CD4-positive, alpha-beta T cell (primary cell): ENCODE data around the gene MYT1. TPM values are rescaled to one million over a fixed set of nuclear protein-coding genes. Genes with fewer than 3 reads are reported as not detected.
"Not testable (repeated sequence)": the region's sequence is repeated elsewhere in the genome, so short reads cannot be mapped to it uniquely, and the experiment has no call there.

Source experiments
- ATAC-seq: fragments of 200-7000 bp; cut with Tn5 transposase; one replicate; pipeline ENCODE4 v1.10.0; 2022; ENCODE audit warnings: mild to moderate bottlenecking; ENCODE audit not compliant: poor library complexity
- CTCF ChIA-PET: fragments of 350-600 bp; sonication (Branson Sonifier 250); formaldehyde crosslinking; loops from one replicate; lab custom pipeline; 2021; ENCODE audit warnings: antibody characterized with exemption, inconsistent platforms; lab: Charles Lee
- POLR2A ChIA-PET: fragments of 350-600 bp; sonication (Branson Sonifier 250); formaldehyde crosslinking; loops from one replicate; lab custom pipeline; 2021; ENCODE audit warnings: antibody characterized with exemption, inconsistent platforms; lab: Charles Lee
- DNase-seq, 14 experiments: peaks; one replicate each; pipeline ENCODE4 v3.0.0-alpha.2; 2013 to 2020; ENCODE audit warnings: mixed read lengths in 2 of 14
- H3K27ac ChIP-seq, 2 donors: one replicate each; pipeline versions ENCODE4 v1.5.1 to v1.7.0; 2013; ENCODE audit warnings: low read length in 2 of 2, low read depth in 1 of 2, mild to moderate bottlenecking in 1 of 2
- H3K27me3 ChIP-seq, 2 experiments: 1 replicate in 1 of 2; 2 replicates in 1 of 2; pipeline versions ENCODE4 v1.6.1 to v1.7.0; 2013; ENCODE audit warnings: low read length in 2 of 2, control low read depth in 1 of 2, mild to moderate bottlenecking in 1 of 2, moderate library complexity in 1 of 2; ENCODE audit not compliant: insufficient read depth in 2 of 2, control insufficient read depth in 1 of 2
- H3K36me3 ChIP-seq: one replicate; pipeline ENCODE4 v1.6.1; 2013; ENCODE audit warnings: low read length, control low read depth; ENCODE audit not compliant: insufficient read depth
- H3K4me1 ChIP-seq: one replicate; pipeline ENCODE4 v1.6.1; 2013; ENCODE audit warnings: low read length, control low read depth; ENCODE audit not compliant: insufficient read depth
- H3K4me3 ChIP-seq: one replicate; pipeline ENCODE4 v1.5.1; 2013; ENCODE audit warnings: mild to moderate bottlenecking, low read length, moderate library complexity
- H3K9me3 ChIP-seq, 2 experiments: 1 replicate in 1 of 2; 2 replicates in 1 of 2; pipeline versions ENCODE4 v1.6.1 to v1.7.0; 2013; ENCODE audit warnings: low read length in 2 of 2, mild to moderate bottlenecking in 2 of 2, control low read depth in 1 of 2, moderate library complexity in 1 of 2; ENCODE audit not compliant: control insufficient read depth in 1 of 2, insufficient read depth in 1 of 2
- H3K27ac Mint-ChIP-seq: one replicate; pipeline ENCODE4 v1.8.0; 2020; ENCODE audit warnings: mixed read lengths
- H3K27me3 Mint-ChIP-seq: one replicate; pipeline ENCODE4 v1.8.0; 2021; ENCODE audit warnings: mixed read lengths
- H3K36me3 Mint-ChIP-seq: one replicate; pipeline ENCODE4 v1.8.0; 2021; ENCODE audit warnings: low read depth, mixed read lengths
- H3K4me1 Mint-ChIP-seq: one replicate; pipeline ENCODE4 v1.8.0; 2021; ENCODE audit warnings: low read depth, mixed read lengths
- H3K4me3 Mint-ChIP-seq: one replicate; pipeline ENCODE4 v1.8.0; 2020; ENCODE audit warnings: mild to moderate bottlenecking, mixed read lengths
- H3K9me3 Mint-ChIP-seq: one replicate; pipeline ENCODE4 v1.8.0; 2020; ENCODE audit warnings: mixed read lengths
- intact Hi-C, 2 experiments: fragments of 100-400 bp; cut with DNase I in 1 of 2; cut with micrococcal nuclease in 1 of 2; formaldehyde crosslinking; loops; one replicate each; pipeline versions ENCODE4 v1.15.1 to v1.9.0; 2023 to 2025; cut with DNase I, micrococcal nuclease
- total RNA-seq, 174 experiments: library from RNA in 2 of 174; stranded (reverse) in 2 of 174; gene quantifications; one replicate each; pipeline ENCODE4 v1.2.3 and lab custom pipeline; 2021 to 2026
- TF ChIP-seq, protein P1 (sequence below): fragments of 200-600 bp; IDR thresholded peaks from one replicate; pipeline ENCODE4 v1.8.0; 2022; ENCODE audit warnings: antibody characterized with exemption, mild to moderate bottlenecking

MYT1 gene
- total RNA-seq, 2 experiments from 2014 or later, result 1.0 TPM; not detected in 1

DNA sequence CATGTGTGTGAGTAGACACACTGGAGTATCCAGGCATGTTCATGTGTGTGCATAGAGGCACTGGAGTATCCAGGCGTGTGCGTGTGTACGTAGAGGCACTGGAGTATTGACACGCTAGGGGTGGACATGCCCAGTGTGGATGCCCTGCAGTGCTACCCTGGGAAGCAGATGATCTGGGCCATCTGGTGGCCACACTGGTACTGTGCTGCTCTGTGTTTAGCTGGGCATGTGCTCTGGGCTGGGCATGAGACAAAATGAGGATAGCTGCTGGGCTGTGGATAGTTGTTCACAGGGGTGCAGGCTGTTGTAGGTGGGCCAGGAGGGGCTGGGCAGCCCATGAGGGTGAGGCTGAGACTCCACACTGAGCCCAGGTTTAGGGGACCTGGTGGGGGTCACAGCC is 32.8 kb upstream of the MYT1 start:
- ChIA-PET CTCF (no interaction called here), POLR2A (no interaction called here)
- Mint-ChIP-seq H3K36me3 (no peaks in the 10 kb centered on the region), H3K9me3 (no peaks in the 10 kb centered on the region), H3K27me3 (peaks cover 41% of the 10 kb centered on the region), H3K4me1 (no peaks in the 10 kb centered on the region), H3K27ac (no peak overlapping the region), H3K4me3 (no peak overlapping the region)
- peaks cover 6 to 8% of the 10 kb centered on the region in 2 experiments for H3K27me3 ChIP-seq
- H3K4me1 ChIP-seq, result no peaks in the 10 kb centered on the region
- no peaks in the 10 kb centered on the region for H3K36me3 ChIP-seq
- intact Hi-C loops, result no loop called here
- no peaks in the 10 kb centered on the region for H3K9me3 ChIP-seq
- H3K27ac ChIP-seq, result no peak overlapping the region
- no peak overlapping the region for H3K4me3 ChIP-seq
- TF ChIP-seq, protein P1, sequence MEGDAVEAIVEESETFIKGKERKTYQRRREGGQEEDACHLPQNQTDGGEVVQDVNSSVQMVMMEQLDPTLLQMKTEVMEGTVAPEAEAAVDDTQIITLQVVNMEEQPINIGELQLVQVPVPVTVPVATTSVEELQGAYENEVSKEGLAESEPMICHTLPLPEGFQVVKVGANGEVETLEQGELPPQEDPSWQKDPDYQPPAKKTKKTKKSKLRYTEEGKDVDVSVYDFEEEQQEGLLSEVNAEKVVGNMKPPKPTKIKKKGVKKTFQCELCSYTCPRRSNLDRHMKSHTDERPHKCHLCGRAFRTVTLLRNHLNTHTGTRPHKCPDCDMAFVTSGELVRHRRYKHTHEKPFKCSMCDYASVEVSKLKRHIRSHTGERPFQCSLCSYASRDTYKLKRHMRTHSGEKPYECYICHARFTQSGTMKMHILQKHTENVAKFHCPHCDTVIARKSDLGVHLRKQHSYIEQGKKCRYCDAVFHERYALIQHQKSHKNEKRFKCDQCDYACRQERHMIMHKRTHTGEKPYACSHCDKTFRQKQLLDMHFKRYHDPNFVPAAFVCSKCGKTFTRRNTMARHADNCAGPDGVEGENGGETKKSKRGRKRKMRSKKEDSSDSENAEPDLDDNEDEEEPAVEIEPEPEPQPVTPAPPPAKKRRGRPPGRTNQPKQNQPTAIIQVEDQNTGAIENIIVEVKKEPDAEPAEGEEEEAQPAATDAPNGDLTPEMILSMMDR, result no peak
- no peak for ATAC-seq
- no peak for DNase-seq

DNA sequence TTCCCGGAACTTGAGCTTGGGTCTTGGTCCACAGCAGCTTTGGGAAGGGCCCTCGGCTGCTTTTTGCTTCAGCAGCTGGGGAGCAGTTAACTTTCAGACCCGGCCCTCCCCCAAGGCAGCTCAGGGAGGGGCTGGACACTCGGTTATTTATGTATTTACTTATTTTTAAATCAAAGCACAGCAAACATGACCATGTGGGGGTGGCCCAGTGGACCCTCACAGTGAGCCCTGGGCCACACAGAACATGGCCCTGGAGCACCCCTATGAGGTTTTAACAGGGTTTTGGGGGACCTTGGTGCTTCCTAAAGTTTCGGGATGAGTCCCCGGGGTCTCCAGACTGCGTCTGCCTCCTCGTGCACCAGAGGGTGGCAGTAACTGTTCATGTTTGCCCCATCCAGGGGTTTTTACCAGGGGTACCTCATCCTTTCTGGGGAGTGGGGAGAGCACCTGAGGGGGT is 30.3 kb upstream of the MYT1 start:
- ChIA-PET POLR2A (no interaction called here), CTCF (no interaction called here)
- H3K27me3 Mint-ChIP-seq, result peaks cover 27% of the 10 kb centered on the region

DNA sequence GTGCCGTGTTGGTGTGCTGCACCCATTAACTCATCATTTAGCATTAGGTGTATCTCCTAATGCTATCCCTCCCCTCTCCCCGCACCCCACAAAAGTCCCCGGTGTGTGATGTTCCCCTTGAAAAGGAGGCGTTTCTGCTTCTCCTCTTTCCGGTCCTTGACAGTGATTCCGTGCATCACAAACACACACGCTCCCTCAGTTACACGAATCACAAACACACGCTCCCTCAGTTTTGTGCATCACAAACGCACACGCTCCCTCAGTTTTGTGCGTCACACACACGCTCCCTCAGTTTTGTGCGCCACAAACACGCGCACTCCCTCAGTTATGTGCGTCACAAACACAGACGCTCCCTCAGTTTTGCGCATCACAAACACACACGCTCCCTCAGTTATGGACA is 29.5 kb upstream of the MYT1 start:
- H3K27ac ChIP-seq, H3K4me1 Mint-ChIP-seq, H3K36me3 Mint-ChIP-seq, H3K4me1 ChIP-seq, H3K9me3 Mint-ChIP-seq, intact Hi-C loops, H3K27ac Mint-ChIP-seq, H3K4me3 Mint-ChIP-seq, H3K27me3 ChIP-seq, ATAC-seq, CTCF ChIA-PET, H3K36me3 ChIP-seq, H3K4me3 ChIP-seq, H3K9me3 ChIP-seq, DNase-seq, POLR2A ChIA-PET: not testable (repeated sequence)
- H3K27me3 Mint-ChIP-seq, result peaks cover 19% of the 10 kb centered on the region

More for the DNA sequence above, 30.3 kb upstream of the MYT1 start:
- no peaks in the 10 kb centered on the region for H3K4me1 Mint-ChIP-seq
- no peaks in the 10 kb centered on the region for H3K9me3 Mint-ChIP-seq
- H3K4me3 Mint-ChIP-seq, result no peak overlapping the region
- peaks cover 6 to 8% of the 10 kb centered on the region in 2 experiments for H3K27me3 ChIP-seq
- no peak overlapping the region for H3K27ac Mint-ChIP-seq
- no peaks in the 10 kb centered on the region for H3K36me3 Mint-ChIP-seq
- intact Hi-C loops, result no loop called here
- TF ChIP-seq, protein P1, result no peak
- H3K4me3 ChIP-seq, result no peak overlapping the region
- no peak overlapping the region for H3K27ac ChIP-seq
- no peaks in the 10 kb centered on the region for H3K4me1 ChIP-seq
- no peaks in the 10 kb centered on the region for H3K9me3 ChIP-seq
- DNase-seq (no peak), ATAC-seq (no peak)
- no peaks in the 10 kb centered on the region for H3K36me3 ChIP-seq

DNA sequence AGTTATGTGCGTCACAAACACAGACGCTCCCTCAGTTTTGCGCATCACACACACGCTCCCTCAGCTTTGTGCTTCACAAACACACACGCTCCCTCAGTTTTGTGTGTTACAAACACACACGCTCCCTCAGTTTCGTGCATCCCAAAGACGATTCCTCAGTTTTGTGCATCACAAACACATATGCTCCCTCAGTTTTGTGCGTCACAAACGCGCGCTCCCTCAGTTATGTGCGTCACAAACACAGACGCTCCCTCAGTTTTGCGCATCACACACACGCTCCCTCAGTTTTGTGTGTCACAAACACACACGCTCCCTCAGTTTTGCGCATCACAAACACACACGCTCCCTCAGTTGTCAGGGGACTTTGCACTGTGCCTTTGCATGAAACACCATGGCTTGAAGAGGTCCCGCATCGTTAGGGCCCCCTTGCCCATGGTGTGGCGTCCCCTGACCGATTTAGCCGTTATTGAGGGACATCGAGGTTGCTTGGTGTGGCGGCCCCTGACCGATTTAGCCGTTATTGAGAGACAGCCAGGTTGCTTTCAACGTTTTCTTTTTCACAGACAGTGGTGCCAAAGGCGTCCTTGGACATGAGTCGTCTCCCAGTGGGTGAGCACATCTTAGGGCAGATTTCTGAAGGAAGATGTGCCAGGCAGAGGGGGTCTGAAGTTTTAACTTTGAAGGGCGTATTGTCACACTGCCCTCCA is 28.1 kb upstream of the MYT1 start:
- TF ChIP-seq, protein P1, result no peak
- H3K4me1 ChIP-seq, result no peaks in the 10 kb centered on the region
- no peaks in the 10 kb centered on the region for H3K9me3 ChIP-seq
- Mint-ChIP-seq H3K4me1 (no peaks in the 10 kb centered on the region), H3K9me3 (no peaks in the 10 kb centered on the region), H3K27ac (no peak overlapping the region), H3K27me3 (peaks cover 9% of the 10 kb centered on the region), H3K4me3 (no peak overlapping the region), H3K36me3 (no peaks in the 10 kb centered on the region)
- intact Hi-C loops, result no loop called here
- ATAC-seq, result no peak
- ChIA-PET POLR2A (no interaction called here), CTCF (no interaction called here)
- peaks cover 0 to 2% of the 10 kb centered on the region in 2 experiments for H3K27me3 ChIP-seq
- H3K27ac ChIP-seq, result no peak overlapping the region
- no peaks in the 10 kb centered on the region for H3K36me3 ChIP-seq
- H3K4me3 ChIP-seq, result no peak overlapping the region
- DNase-seq, result no peak
